Skeletal muscle tissue (tissue), 4 donors: ENCODE results near the gene FAM9B. TPM values are rescaled to one million over a fixed set of nuclear protein-coding genes. Genes with fewer than 3 reads are reported as not detected.

Experiments used
- H3K27ac ChIP-seq: one replicate; pipeline ENCODE4 v1.7.0; 2013; ENCODE audit warnings: mild to moderate bottlenecking, low read depth, low read length, inconsistent platforms
- H3K27me3 ChIP-seq, 3 donors: one replicate each; pipeline ENCODE4 v1.7.0; 2013; ENCODE audit warnings: low read length in 3 of 3; ENCODE audit not compliant: control insufficient read depth in 3 of 3, insufficient read depth in 3 of 3
- H3K36me3 ChIP-seq, 3 donors: one replicate each; pipeline ENCODE4 v1.7.0; 2013; ENCODE audit warnings: low read length in 3 of 3; ENCODE audit not compliant: control insufficient read depth in 3 of 3, insufficient read depth in 3 of 3
- H3K4me1 ChIP-seq, 3 donors: one replicate each; pipeline ENCODE4 v1.7.0; 2013; ENCODE audit warnings: low read length in 3 of 3, mild to moderate bottlenecking in 3 of 3; ENCODE audit not compliant: control insufficient read depth in 3 of 3, insufficient read depth in 3 of 3
- H3K4me3 ChIP-seq, 3 donors: one replicate each; pipeline ENCODE4 v1.7.0; 2013; ENCODE audit warnings: low read length in 3 of 3
- H3K9ac ChIP-seq, 3 donors: one replicate each; pipeline ENCODE4 v1.7.0; 2013; ENCODE audit warnings: low read length in 3 of 3, mild to moderate bottlenecking in 3 of 3, moderate library complexity in 2 of 3, low read depth in 1 of 3
- H3K9me3 ChIP-seq, 3 donors: one replicate each; pipeline ENCODE4 v1.7.0; 2013; ENCODE audit warnings: low read length in 3 of 3; ENCODE audit not compliant: control insufficient read depth in 3 of 3
- total RNA-seq: library from RNA; depleted of rRNA; stranded (reverse); fragments of >200 nt; gene quantifications from one replicate; pipeline ENCODE4 v1.2.3, GENCODE V29; 2014
- donor health status: Osteomylitis.

FAM9B gene
- not detected for total RNA-seq

DNA sequence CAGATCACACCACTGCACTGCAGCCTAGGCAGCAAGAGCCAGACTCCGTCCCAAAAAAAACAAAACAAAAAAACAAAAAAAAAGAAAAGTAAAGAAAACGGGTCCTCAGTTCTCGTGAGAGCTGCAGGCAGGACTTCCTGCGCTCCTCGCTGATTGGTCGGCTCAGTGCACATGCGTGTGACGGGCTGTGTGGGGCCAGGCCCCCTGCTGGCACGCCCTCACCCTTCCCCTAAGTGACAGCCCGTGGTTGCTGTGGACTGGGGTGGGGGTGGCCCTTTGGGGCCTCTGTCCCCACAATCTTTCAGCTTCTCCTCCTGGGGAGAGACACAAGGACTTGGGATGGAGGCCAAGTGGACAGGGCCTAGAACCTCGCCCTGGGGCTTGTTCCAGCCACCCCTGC is at the start of gene FAM9B:
TSS of gene FAM9B (minus strand) at position 139 of the 400 bp plus-strand sequence. CDS start 1,141 bp downstream, outside the sequence.
- Histone ChIP-seq H3K9ac (no peak within 1 kb of the TSS), H3K27ac (no peak within 1 kb of the TSS), H3K27me3 (no peaks in the 10 kb centered on the region), H3K9me3 (peaks cover 0 to 4% (median 0%) of the 10 kb centered on the region in 3 donors), H3K4me3 (no peak within 1 kb of the TSS), H3K4me1 (no peaks in the 10 kb centered on the region), H3K36me3 (no peaks in the 10 kb centered on the region)

GRCh38 chrX:9081271-9081670 is 47.3 kb upstream of the FAM9B start:
- no peaks in the 10 kb centered on the region for H3K36me3 ChIP-seq
- no peaks in the 10 kb centered on the region for H3K4me1 ChIP-seq
- H3K27me3 ChIP-seq = no peaks in the 10 kb centered on the region
- H3K9me3 ChIP-seq = no peaks in the 10 kb centered on the region
- no peak overlapping the region for H3K27ac ChIP-seq
- H3K4me3 ChIP-seq = no peak overlapping the region
- H3K9ac ChIP-seq = no peak overlapping the region

DNA sequence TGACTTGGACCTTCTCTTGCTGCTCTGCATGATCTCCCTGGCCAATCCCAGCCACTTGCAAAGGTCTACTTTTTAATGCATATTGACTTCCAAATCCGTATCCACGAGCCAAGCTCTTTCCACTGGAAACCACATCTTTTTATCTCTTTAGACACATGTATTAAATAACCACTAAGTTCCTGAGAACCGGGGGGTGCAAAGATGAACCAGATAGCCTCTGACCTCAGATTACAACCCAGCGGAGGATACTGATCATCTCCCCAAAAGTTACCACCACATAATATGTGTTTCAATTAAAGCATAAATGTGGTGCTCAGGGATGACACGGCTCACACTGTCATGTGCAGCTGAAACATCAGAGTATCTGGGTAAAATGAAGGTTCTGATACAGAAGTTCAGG is 40.4 kb upstream of the FAM9B start:
- no peaks in the 10 kb centered on the region for H3K27me3 ChIP-seq
- H3K4me1 ChIP-seq = no peaks in the 10 kb centered on the region
- H3K36me3 ChIP-seq = no peaks in the 10 kb centered on the region
- H3K27ac ChIP-seq = no peak overlapping the region
- H3K9me3 ChIP-seq = no peaks in the 10 kb centered on the region
- no peak overlapping the region for H3K9ac ChIP-seq
- no peak overlapping the region for H3K4me3 ChIP-seq

GRCh38 chrX:9072281-9072680 is 38.4 kb upstream of the FAM9B start:
- no peaks in the 10 kb centered on the region for H3K9me3 ChIP-seq
- H3K36me3 ChIP-seq = no peaks in the 10 kb centered on the region
- H3K9ac ChIP-seq = no peak overlapping the region
- no peaks in the 10 kb centered on the region for H3K4me1 ChIP-seq
- H3K4me3 ChIP-seq = no peak overlapping the region
- H3K27me3 ChIP-seq = no peaks in the 10 kb centered on the region
- H3K27ac ChIP-seq = no peak overlapping the region

DNA sequence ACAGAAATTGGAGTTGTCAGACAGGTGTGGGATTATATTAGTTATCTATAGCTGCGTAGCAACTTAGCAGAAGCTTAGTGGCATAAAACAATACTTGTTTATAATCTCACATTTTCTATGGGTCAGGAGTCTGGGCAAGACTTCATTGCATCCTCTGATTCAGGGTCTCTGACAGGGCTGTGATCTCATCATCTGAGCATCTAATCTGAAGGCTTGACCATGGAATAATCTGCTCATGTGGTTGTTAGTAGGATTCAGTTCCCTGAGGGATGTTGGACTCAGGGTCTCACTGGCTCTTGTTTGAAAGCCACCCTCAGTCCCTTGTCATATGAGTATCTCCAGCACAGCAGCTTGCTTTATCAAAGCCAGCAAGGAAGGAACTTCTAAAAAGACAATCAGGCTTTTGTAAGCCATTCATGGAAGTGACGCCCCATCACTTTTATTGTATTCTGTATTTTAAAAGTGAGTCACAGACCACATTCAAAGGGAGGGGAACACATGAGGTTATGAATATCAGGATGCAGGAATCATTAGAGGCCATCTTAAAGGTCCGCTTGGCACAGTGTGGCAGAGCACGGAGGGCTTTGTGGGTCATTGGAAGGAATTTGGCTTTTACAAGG is 37.2 kb upstream of the FAM9B start:
- Histone ChIP-seq H3K27ac (no peak overlapping the region), H3K4me3 (no peak overlapping the region), H3K27me3 (no peaks in the 10 kb centered on the region), H3K36me3 (no peaks in the 10 kb centered on the region), H3K9me3 (no peaks in the 10 kb centered on the region), H3K9ac (no peak overlapping the region), H3K4me1 (no peaks in the 10 kb centered on the region)

GRCh38 chrX:9069573-9069972 is 35.6 kb upstream of the FAM9B start:
- Histone ChIP-seq H3K9ac (no peak overlapping the region), H3K4me3 (no peak overlapping the region), H3K27ac (no peak overlapping the region), H3K4me1 (no peaks in the 10 kb centered on the region), H3K9me3 (no peaks in the 10 kb centered on the region), H3K36me3 (no peaks in the 10 kb centered on the region), H3K27me3 (no peaks in the 10 kb centered on the region)

GRCh38 chrX:9064694-9065093 is 30.8 kb upstream of the FAM9B start:
- Histone ChIP-seq H3K27ac (no peak overlapping the region), H3K36me3 (no peaks in the 10 kb centered on the region), H3K4me3 (no peak overlapping the region), H3K27me3 (no peaks in the 10 kb centered on the region), H3K9me3 (no peaks in the 10 kb centered on the region), H3K9ac (no peak overlapping the region), H3K4me1 (no peaks in the 10 kb centered on the region)

GRCh38 chrX:9062641-9063040 is 28.7 kb upstream of the FAM9B start:
- no peak overlapping the region for H3K27ac ChIP-seq
- H3K9me3 ChIP-seq = no peaks in the 10 kb centered on the region
- no peak overlapping the region for H3K4me3 ChIP-seq
- no peaks in the 10 kb centered on the region for H3K36me3 ChIP-seq
- no peak overlapping the region for H3K9ac ChIP-seq
- no peaks in the 10 kb centered on the region for H3K27me3 ChIP-seq
- H3K4me1 ChIP-seq = no peaks in the 10 kb centered on the region

- Histone ChIP-seq H3K4me1 (no peaks in the 10 kb centered on the region), H3K27ac (no peak overlapping the region), H3K9ac (no peak overlapping the region), H3K9me3 (no peaks in the 10 kb centered on the region), H3K4me3 (no peak overlapping the region), H3K27me3 (no peaks in the 10 kb centered on the region), H3K36me3 (no peaks in the 10 kb centered on the region)
Measured at GRCh38 chrX:9055354-9055753, 21.4 kb upstream of the FAM9B start.

GRCh38 chrX:9052081-9052480 is 18.2 kb upstream of the FAM9B start:
- Histone ChIP-seq H3K27me3 (no peaks in the 10 kb centered on the region), H3K4me1 (no peaks in the 10 kb centered on the region), H3K27ac (no peak overlapping the region), H3K9me3 (no peaks in the 10 kb centered on the region), H3K9ac (no peak overlapping the region), H3K4me3 (no peak overlapping the region), H3K36me3 (no peaks in the 10 kb centered on the region)
